Measurements from ENCODE around the gene KIF5C. TPM values are rescaled to one million over a fixed set of nuclear protein-coding genes. Genes with fewer than 3 reads are reported as not detected.
A peak's percentile ranks its signal among the peaks of the same experiment; 100 is the strongest.

KIF5C gene
- total RNA-seq, 1 donor from 2014 or later = 26.8 TPM

GRCh38 chr2:148926981-148927401, 52.0 kb downstream of the KIF5C start:
- Mint-ChIP-seq H3K27ac (no peak overlapping the region), H3K4me1 (ENCODE audit: low read depth) (peaks cover 34% of the 10 kb centered on the region), H3K9me3 (ENCODE audit: low read depth) (no peaks in the 10 kb centered on the region), H3K36me3 (ENCODE audit: insufficient read depth) (peaks cover 7% of the 10 kb centered on the region), H3K27me3 (no peaks in the 10 kb centered on the region), H3K4me3 (ENCODE audit: low read depth) (peak overlapping the region; percentile 31)
- TF ChIP-seq CTCF (IDR thresholded peaks at IDR 0.05; ENCODE audit: unreplicated experiment) = no peak
- no peak for DNase-seq (ENCODE audit: low spot score, unreplicated experiment)

DNA sequence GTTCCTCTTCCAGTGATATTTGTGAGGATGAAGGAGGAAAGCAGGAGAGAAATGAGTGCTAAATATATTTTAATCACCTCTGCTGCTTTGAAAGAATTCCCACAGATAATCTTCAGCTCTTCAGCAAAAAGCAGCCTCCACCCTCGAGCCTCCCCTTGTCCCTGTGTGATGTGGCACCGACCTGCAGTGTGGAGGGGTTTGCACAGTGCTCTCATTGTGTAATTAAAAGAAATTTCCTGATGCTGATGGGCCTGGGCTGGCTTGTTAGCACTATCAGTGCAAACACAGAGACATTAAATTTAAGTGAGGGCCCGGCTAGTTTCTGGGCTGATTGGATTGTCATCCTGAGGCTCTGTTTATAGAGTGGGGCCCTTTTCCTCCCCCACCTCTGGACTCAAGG, 53.4 kb downstream of the KIF5C start:
- H3K4me1 Mint-ChIP-seq (ENCODE audit: low read depth) = peaks cover 34% of the 10 kb centered on the region
- peaks cover 7% of the 10 kb centered on the region for H3K36me3 Mint-ChIP-seq (ENCODE audit: insufficient read depth)

DNA sequence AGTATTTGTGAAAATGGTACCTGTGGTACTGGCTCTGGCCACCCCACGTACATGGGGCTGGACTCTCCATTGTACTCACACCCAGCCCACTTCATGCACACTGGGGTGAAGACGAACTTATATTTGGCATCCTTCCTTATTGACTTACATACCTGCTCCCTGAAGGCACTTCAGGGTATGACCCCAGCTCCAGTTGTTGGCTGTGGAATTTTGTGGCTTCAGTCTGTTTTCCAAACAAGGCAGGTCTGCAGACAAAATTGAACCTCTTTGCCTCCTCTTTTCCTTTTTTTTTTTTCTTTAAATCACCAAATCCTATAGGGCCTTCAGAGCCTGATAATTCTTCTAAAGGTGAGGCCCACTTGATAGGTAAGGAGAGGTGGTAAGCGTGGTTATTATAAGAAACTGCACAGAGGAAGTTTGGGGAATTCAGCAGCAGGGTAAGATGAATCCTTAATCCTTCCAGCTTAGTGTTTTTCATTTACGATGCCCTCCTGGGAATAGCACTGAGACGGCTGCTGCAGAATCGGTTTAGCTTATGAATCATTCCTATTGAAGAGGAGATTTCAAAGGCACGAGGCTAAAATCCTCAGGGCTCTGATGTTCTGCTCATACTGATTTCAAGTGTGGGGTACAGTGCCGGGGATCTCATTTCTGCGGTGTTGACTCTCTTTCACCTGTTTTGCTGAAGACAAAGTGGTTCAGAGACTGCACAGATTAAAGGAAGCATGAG, 55.2 kb downstream of the KIF5C start:
- Mint-ChIP-seq H3K27me3 (no peaks in the 10 kb centered on the region), H3K36me3 (ENCODE audit: insufficient read depth) (peaks cover 3% of the 10 kb centered on the region), H3K27ac (no peak overlapping the region), H3K4me3 (ENCODE audit: low read depth) (no peak overlapping the region), H3K9me3 (ENCODE audit: low read depth) (no peaks in the 10 kb centered on the region), H3K4me1 (ENCODE audit: low read depth) (peaks cover 31% of the 10 kb centered on the region)
- DNase-seq (ENCODE audit: low spot score, unreplicated experiment) = no peak
- TF ChIP-seq CTCF (IDR thresholded peaks at IDR 0.05; ENCODE audit: unreplicated experiment) = no peak

More for the DNA sequence above, 53.4 kb downstream of the KIF5C start:
- TF ChIP-seq CTCF (IDR thresholded peaks at IDR 0.05; ENCODE audit: unreplicated experiment) = no peak
- DNase-seq (ENCODE audit: low spot score, unreplicated experiment) = no peak
- H3K9me3 Mint-ChIP-seq (ENCODE audit: low read depth) = no peaks in the 10 kb centered on the region
- no peak overlapping the region for H3K4me3 Mint-ChIP-seq (ENCODE audit: low read depth)
- H3K27ac Mint-ChIP-seq = peak overlapping the region; percentile 33
- H3K27me3 Mint-ChIP-seq = no peaks in the 10 kb centered on the region

DNA sequence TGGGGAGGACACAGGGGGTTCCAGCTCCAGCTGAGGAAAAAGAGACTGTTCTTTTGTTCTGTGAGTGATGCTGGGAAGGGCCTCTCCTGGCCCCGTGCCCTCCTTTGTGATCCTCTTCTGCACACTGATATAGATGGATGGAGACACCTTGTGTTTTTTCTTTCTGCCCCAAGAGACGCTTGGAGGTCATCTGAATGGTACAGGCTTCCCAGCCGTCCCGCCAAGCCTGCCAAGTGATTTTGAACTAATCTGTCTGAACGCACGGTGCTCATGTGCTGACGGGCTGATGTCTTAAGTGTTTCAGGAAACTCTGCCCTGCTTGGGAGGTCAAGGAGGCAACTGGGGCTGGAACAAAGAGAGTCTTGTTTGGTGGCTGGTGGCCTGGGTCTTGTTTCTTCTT, 57.5 kb downstream of the KIF5C start:
- H3K27me3 Mint-ChIP-seq = no peaks in the 10 kb centered on the region
- H3K36me3 Mint-ChIP-seq (ENCODE audit: insufficient read depth) = peaks cover 1% of the 10 kb centered on the region
- H3K4me1 Mint-ChIP-seq (ENCODE audit: low read depth) = peaks cover 26% of the 10 kb centered on the region
- H3K4me3 Mint-ChIP-seq (ENCODE audit: low read depth) = no peak overlapping the region
- H3K27ac Mint-ChIP-seq = no peak overlapping the region
- no peaks in the 10 kb centered on the region for H3K9me3 Mint-ChIP-seq (ENCODE audit: low read depth)
- no peak for DNase-seq (ENCODE audit: low spot score, unreplicated experiment)
- no peak for TF ChIP-seq CTCF (IDR thresholded peaks at IDR 0.05; ENCODE audit: unreplicated experiment)

DNA sequence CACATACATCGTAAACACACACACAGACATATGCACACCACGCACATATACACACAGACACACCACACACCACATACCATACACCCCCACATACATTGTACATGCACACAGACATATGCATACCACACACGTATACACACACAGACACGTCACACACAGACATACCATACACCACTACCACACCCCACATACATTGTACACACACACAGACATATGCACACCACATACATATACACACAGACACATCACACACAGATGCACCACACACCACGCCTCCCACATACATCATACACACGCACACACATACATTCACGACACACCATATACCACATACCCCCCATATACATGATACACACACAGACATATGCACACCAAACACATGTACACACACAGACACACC, 58.4 kb downstream of the KIF5C start:
- H3K27me3 Mint-ChIP-seq = no peaks in the 10 kb centered on the region
- H3K36me3 Mint-ChIP-seq (ENCODE audit: insufficient read depth) = peaks cover 1% of the 10 kb centered on the region
- H3K9me3 Mint-ChIP-seq (ENCODE audit: low read depth) = no peaks in the 10 kb centered on the region
- no peak overlapping the region for H3K27ac Mint-ChIP-seq
- peaks cover 19% of the 10 kb centered on the region for H3K4me1 Mint-ChIP-seq (ENCODE audit: low read depth)
- TF ChIP-seq CTCF (IDR thresholded peaks at IDR 0.05; ENCODE audit: unreplicated experiment) = no peak
- no peak overlapping the region for H3K4me3 Mint-ChIP-seq (ENCODE audit: low read depth)
- DNase-seq (ENCODE audit: low spot score, unreplicated experiment) = no peak

Data from progenitor cell of endocrine pancreas (in vitro differentiated cells).